ENCODE results near the gene PMAIP1. TPM values are rescaled to one million over a fixed set of nuclear protein-coding genes. Genes with fewer than 3 reads are reported as not detected.
A peak's percentile ranks its signal among the peaks of the same experiment; 100 is the strongest.

PMAIP1 gene
- total RNA-seq, 1 experiment from 2014 or later, result 28.0 TPM

DNA sequence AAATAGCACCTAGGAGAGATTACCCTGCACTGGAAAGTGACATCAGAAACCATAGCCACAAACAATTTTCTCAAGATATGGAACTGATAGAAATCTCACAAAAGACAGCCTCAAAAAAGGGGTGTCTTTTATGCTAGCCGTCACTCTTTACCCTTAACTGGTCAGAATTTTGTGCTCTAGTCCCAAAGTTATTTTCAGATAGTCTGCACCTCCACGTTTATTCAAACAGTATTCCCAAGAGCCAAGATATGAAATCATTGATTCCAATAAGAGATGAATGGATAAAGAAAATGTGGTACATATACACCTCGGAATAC is 23.5 kb upstream of the PMAIP1 start:
- BruUV-seq (replicated peaks), result no TSS peak
- CTCF ChIA-PET, result no interaction called here
- H3K4me3 Mint-ChIP-seq (ENCODE audit: unreplicated experiment), result no peak overlapping the region
- H3K4me1 Mint-ChIP-seq (ENCODE audit: insufficient read depth, unreplicated experiment), result peaks cover 15% of the 10 kb centered on the region
- POLR2A ChIA-PET, result no interaction called here
- TF ChIP-seq, protein P1, sequence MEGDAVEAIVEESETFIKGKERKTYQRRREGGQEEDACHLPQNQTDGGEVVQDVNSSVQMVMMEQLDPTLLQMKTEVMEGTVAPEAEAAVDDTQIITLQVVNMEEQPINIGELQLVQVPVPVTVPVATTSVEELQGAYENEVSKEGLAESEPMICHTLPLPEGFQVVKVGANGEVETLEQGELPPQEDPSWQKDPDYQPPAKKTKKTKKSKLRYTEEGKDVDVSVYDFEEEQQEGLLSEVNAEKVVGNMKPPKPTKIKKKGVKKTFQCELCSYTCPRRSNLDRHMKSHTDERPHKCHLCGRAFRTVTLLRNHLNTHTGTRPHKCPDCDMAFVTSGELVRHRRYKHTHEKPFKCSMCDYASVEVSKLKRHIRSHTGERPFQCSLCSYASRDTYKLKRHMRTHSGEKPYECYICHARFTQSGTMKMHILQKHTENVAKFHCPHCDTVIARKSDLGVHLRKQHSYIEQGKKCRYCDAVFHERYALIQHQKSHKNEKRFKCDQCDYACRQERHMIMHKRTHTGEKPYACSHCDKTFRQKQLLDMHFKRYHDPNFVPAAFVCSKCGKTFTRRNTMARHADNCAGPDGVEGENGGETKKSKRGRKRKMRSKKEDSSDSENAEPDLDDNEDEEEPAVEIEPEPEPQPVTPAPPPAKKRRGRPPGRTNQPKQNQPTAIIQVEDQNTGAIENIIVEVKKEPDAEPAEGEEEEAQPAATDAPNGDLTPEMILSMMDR (IDR thresholded peaks at IDR 0.05; ENCODE audit: unreplicated experiment), result no peak
- H3K36me3 Mint-ChIP-seq (ENCODE audit: insufficient read depth, unreplicated experiment), result peaks cover 5% of the 10 kb centered on the region
- H3K9me3 Mint-ChIP-seq (ENCODE audit: unreplicated experiment), result no peaks in the 10 kb centered on the region
- intact Hi-C loops (cut with micrococcal nuclease), result no loop called here
- no peak for DNase-seq (ENCODE audit: unreplicated experiment)
- no peak overlapping the region for H3K27ac Mint-ChIP-seq (ENCODE audit: low read depth, unreplicated experiment)
- no peaks in the 10 kb centered on the region for H3K27me3 Mint-ChIP-seq (ENCODE audit: insufficient read depth, unreplicated experiment)

GRCh38 chr18:59877361-59877760 is 22.4 kb upstream of the PMAIP1 start:
- BruUV-seq (replicated peaks), result no TSS peak
- intact Hi-C loops (cut with micrococcal nuclease), result no loop called here
- Mint-ChIP-seq H3K36me3 (ENCODE audit: insufficient read depth, unreplicated experiment) (peaks cover 5% of the 10 kb centered on the region), H3K27ac (ENCODE audit: low read depth, unreplicated experiment) (no peak overlapping the region), H3K4me3 (ENCODE audit: unreplicated experiment) (no peak overlapping the region), H3K9me3 (ENCODE audit: unreplicated experiment) (no peaks in the 10 kb centered on the region), H3K4me1 (ENCODE audit: insufficient read depth, unreplicated experiment) (peaks cover 23% of the 10 kb centered on the region), H3K27me3 (ENCODE audit: insufficient read depth, unreplicated experiment) (no peaks in the 10 kb centered on the region)
- TF ChIP-seq, protein P1 (IDR thresholded peaks at IDR 0.05; ENCODE audit: unreplicated experiment), result no peak
- CTCF ChIA-PET, result interaction anchor here (0.5 to 0.6 kb wide), 2 partner anchors 19 to 41 kb away, joined by 3 read pairs; no protein-coding TSS in a partner anchor
- DNase-seq (ENCODE audit: unreplicated experiment), result no peak
- POLR2A ChIA-PET, result no interaction called here

DNA sequence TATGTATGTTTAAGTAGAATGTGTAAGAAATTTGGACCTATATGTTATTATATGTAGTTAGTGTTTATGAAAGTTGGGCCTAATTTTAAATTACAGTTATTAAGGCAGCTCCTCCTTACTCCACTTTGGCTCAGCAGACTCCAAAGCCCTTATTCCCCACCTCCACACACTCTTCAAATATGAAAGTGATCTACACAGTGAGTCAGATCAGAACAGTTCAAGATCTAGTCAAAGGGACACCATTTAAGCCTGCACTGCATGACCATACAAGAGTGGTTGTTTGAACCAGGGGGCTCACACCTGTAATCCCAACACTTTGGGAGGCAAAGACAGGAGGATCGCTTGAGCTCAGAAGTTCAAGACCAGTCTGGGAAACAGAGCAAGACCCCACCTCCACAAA is 21.2 kb upstream of the PMAIP1 start:
- no peak for DNase-seq (ENCODE audit: unreplicated experiment)
- intact Hi-C loops (cut with micrococcal nuclease), result no loop called here
- peaks cover 32% of the 10 kb centered on the region for H3K4me1 Mint-ChIP-seq (ENCODE audit: insufficient read depth, unreplicated experiment)
- no peak overlapping the region for H3K4me3 Mint-ChIP-seq (ENCODE audit: unreplicated experiment)
- H3K9me3 Mint-ChIP-seq (ENCODE audit: unreplicated experiment), result no peaks in the 10 kb centered on the region
- no TSS peak for BruUV-seq (replicated peaks)
- TF ChIP-seq, protein P1 (IDR thresholded peaks at IDR 0.05; ENCODE audit: unreplicated experiment), result no peak
- ChIA-PET POLR2A (no interaction called here), CTCF (no interaction called here)
- no peak overlapping the region for H3K27ac Mint-ChIP-seq (ENCODE audit: low read depth, unreplicated experiment)
- no peaks in the 10 kb centered on the region for H3K27me3 Mint-ChIP-seq (ENCODE audit: insufficient read depth, unreplicated experiment)
- H3K36me3 Mint-ChIP-seq (ENCODE audit: insufficient read depth, unreplicated experiment), result peaks cover 5% of the 10 kb centered on the region

DNA sequence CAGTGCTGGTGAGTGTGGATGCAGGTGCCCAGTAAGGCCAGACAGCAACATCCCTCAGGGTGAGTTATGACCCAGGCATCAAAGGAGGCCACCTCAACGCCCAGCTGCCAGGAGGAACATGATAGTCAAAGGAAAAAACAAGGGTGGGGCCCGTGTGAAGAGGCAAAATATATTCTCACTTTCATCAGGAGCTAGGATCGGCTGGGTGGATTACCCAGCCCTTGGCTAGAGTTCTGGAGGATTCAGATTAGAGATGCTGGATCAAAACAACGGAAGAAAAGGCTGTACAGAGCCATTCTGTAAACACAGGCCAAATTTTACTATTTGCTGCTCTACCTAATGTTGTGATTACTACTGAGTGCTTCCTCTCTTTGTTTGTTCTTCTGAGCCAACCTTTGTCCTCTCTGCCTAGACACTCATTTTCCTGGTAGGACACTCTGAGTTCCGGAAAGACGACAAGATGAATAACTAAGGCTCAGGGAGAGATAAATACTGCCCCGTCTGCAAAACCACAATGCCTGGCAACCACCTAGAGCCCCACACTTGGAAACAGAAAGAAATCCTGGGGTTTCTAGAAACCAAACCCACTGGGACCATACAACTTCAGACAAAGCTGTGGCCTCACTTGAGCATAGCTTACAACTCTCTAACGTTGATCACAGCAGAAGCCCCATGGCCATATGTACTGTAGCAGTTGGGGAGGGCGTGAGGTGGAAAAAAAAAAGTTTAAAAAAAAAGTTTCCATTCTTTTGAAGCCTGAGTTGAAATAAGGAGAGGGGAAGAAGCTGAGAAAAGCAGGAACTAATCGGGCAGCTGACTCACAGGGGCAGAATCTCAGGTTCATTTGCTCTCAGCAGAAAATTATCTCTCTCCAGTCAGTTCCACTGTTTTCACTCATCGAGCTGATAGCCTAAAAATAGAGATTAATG is 17.8 kb upstream of the PMAIP1 start:
- BruUV-seq (replicated peaks), result no TSS peak
- Mint-ChIP-seq H3K4me1 (ENCODE audit: insufficient read depth, unreplicated experiment) (peaks cover 24% of the 10 kb centered on the region), H3K36me3 (ENCODE audit: insufficient read depth, unreplicated experiment) (no peaks in the 10 kb centered on the region), H3K27me3 (ENCODE audit: insufficient read depth, unreplicated experiment) (no peaks in the 10 kb centered on the region), H3K9me3 (ENCODE audit: unreplicated experiment) (no peaks in the 10 kb centered on the region), H3K27ac (ENCODE audit: low read depth, unreplicated experiment) (peak overlapping the region; percentile 23), H3K4me3 (ENCODE audit: unreplicated experiment) (no peak overlapping the region)
- POLR2A ChIA-PET, result interaction anchor here (0.7 to 3.2 kb wide), 4 partner anchors 11 to 148 kb away, joined by 3 to 19 read pairs (median 6); partner anchors contain the start of gene PMAIP1
- TF ChIP-seq, protein P1 (IDR thresholded peaks at IDR 0.05; ENCODE audit: unreplicated experiment), result no peak
- intact Hi-C loops (cut with micrococcal nuclease), result no loop called here
- DNase-seq (ENCODE audit: unreplicated experiment), result no peak
- CTCF ChIA-PET, result interaction anchor here (0.6 to 1.9 kb wide), 9 partner anchors 9 to 422 kb away, joined by 3 to 8 read pairs (median 3); no protein-coding TSS in a partner anchor

Data from MCF 10A (cell line).